Trophoblast cell (in vitro differentiated cells and primary cell): ENCODE measurements around the gene AOAH.

Source experiments
- DNase-seq, 2 donors: peaks; one replicate each; pipeline ENCODE4 v3.0.0-alpha.2; 2016
- H2AFZ ChIP-seq: 2 replicates; pipeline ENCODE4 v1.6.1; 2013; ENCODE audit warnings: low read length, moderate library complexity, mild to moderate bottlenecking; ENCODE audit not compliant: insufficient read depth, poor library complexity
- H2AK5ac ChIP-seq: 2 replicates; pipeline ENCODE4 v1.6.1; 2013; ENCODE audit warnings: mild to moderate bottlenecking, low read length
- H2BK120ac ChIP-seq: 2 replicates; pipeline ENCODE4 v1.6.1; 2013; ENCODE audit warnings: low read length, mild to moderate bottlenecking, moderate library complexity; ENCODE audit not compliant: insufficient read depth, poor library complexity
- H2BK12ac ChIP-seq: 2 replicates; pipeline ENCODE4 v1.6.1; 2013; ENCODE audit warnings: mild to moderate bottlenecking, low read length, moderate library complexity
- H2BK5ac ChIP-seq: 2 replicates; pipeline ENCODE4 v1.6.1; 2013; ENCODE audit warnings: low read length, low read depth, moderate library complexity, mild to moderate bottlenecking; ENCODE audit not compliant: poor library complexity
- H3K14ac ChIP-seq: 2 replicates; pipeline ENCODE4 v1.6.1; 2013; ENCODE audit warnings: mild to moderate bottlenecking, low read length
- H3K18ac ChIP-seq: 2 replicates; pipeline ENCODE4 v1.6.1; 2013; ENCODE audit warnings: mild to moderate bottlenecking, low read length
- H3K23ac ChIP-seq: 2 replicates; pipeline ENCODE4 v1.6.1; 2013; ENCODE audit warnings: low read length
- H3K27ac ChIP-seq: 2 replicates; pipeline ENCODE4 v1.5.1; 2013; ENCODE audit warnings: low read depth, mild to moderate bottlenecking, inconsistent platforms, low read length, moderate library complexity
- H3K27me3 ChIP-seq: 2 replicates; pipeline ENCODE4 v1.6.1; 2013; ENCODE audit warnings: inconsistent platforms, mild to moderate bottlenecking, low read length, moderate library complexity; ENCODE audit not compliant: insufficient read depth
- H3K36me3 ChIP-seq, 2 experiments: 1 replicate in 1 of 2; 2 replicates in 1 of 2; pipeline ENCODE4 v1.6.1; 2013; ENCODE audit warnings: low read length in 2 of 2, mild to moderate bottlenecking in 2 of 2, moderate library complexity in 1 of 2; ENCODE audit not compliant: insufficient read depth in 2 of 2, control insufficient read depth in 1 of 2
- H3K4ac ChIP-seq: 2 replicates; pipeline ENCODE4 v1.6.1; 2013; ENCODE audit warnings: low read depth, mild to moderate bottlenecking, low read length, moderate library complexity
- H3K4me1 ChIP-seq, 2 experiments: 1 replicate in 1 of 2; 2 replicates in 1 of 2; pipeline ENCODE4 v1.6.1; 2013; ENCODE audit warnings: low read length in 2 of 2, mild to moderate bottlenecking in 2 of 2, moderate library complexity in 1 of 2; ENCODE audit not compliant: insufficient read depth in 2 of 2, control insufficient read depth in 1 of 2
- H3K4me2 ChIP-seq: 2 replicates; pipeline ENCODE4 v1.6.1; 2013; ENCODE audit warnings: inconsistent platforms, mild to moderate bottlenecking, low read length, moderate library complexity
- H3K4me3 ChIP-seq: 2 replicates; pipeline ENCODE4 v1.5.1; 2013; ENCODE audit warnings: mild to moderate bottlenecking, low read depth, low read length, inconsistent platforms
- H3K79me1 ChIP-seq: one replicate; pipeline ENCODE4 v1.6.1; 2013; ENCODE audit warnings: low read length
- H3K79me2 ChIP-seq: 2 replicates; pipeline ENCODE4 v1.6.1; 2013; ENCODE audit warnings: low read length, mild to moderate bottlenecking; ENCODE audit not compliant: control insufficient read depth, insufficient read depth, poor library complexity
- H3K9ac ChIP-seq: 2 replicates; pipeline ENCODE4 v1.6.1; 2013; ENCODE audit warnings: mild to moderate bottlenecking, low read length
- H3K9me3 ChIP-seq: 2 replicates; pipeline ENCODE4 v1.6.1; 2013; ENCODE audit warnings: low read depth, mild to moderate bottlenecking, control low read depth, inconsistent platforms, low read length; ENCODE audit not compliant: insufficient read depth
- H4K12ac ChIP-seq: 2 replicates; pipeline ENCODE4 v1.6.1; 2013; ENCODE audit warnings: low read depth, mild to moderate bottlenecking, low read length, moderate library complexity
- H4K8ac ChIP-seq: 2 replicates; pipeline ENCODE4 v1.6.1; 2013; ENCODE audit warnings: low read depth, mild to moderate bottlenecking, low read length, moderate library complexity
- H4K91ac ChIP-seq: one replicate; pipeline ENCODE4 v1.6.1; 2013; ENCODE audit warnings: low read depth, mild to moderate bottlenecking, low read length, moderate library complexity
- WGBS: extraction: QIAGEN DNeasy Blood & Tissue Kit; methylation state at CpG from one replicate; pipeline ENCODE4 v1.1.7; 2013; ENCODE audit warnings: missing lambda C conversion rate; ENCODE audit not compliant: insufficient read length, insufficient coverage; ENCODE audit errors: extremely low coverage; 5-methylcytosine and 5-hydroxymethylcytosine counted together

The AOAH gene

DNA sequence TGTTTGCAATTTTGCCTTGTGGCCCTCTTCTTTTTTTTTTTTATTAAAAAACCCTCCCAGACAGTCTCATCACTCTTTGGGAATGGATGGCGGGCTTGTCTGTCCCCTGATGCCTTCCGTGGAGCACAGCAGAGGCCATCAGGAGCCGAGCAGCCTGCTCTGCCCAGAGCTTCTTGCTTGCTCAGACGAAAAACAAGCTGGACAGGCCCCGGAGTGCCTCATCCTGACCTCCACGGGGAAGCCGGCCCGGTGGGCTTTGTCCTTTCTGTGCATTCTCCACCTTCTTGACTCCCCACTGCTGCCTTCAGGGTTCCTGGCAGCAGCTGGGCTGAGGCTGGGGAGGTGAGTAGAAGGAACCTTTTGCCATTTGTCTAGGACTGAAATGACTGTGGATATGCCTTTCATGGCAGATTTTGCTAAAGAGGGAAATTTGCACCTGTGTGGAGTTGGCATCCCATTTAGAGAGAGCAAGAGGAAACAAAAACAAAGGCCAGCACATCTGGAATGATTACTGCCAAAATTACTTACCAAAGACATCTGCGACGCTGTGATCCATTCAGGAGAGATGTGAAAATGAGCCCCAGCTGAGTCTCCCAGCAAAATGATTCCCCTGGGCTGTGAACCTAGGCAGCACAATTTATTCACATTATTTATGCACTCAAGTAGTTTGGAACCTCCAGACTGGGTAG, 108.3 kb downstream of the AOAH start:
- Histone ChIP-seq H3K14ac (no peak overlapping the region), H3K27ac (no peak overlapping the region), H3K18ac (no peak overlapping the region), H4K91ac (no peak overlapping the region), H3K27me3 (no peaks in the 10 kb centered on the region), H2BK12ac (no peak overlapping the region), H2AFZ (no peak overlapping the region), H3K9ac (no peak overlapping the region), H3K79me2 (no peaks in the 10 kb centered on the region), H3K4ac (no peak overlapping the region), H2AK5ac (no peak overlapping the region), H2BK5ac (no peak overlapping the region), H4K8ac (no peak overlapping the region), H3K4me1 (no peaks in the 10 kb centered on the region), H3K4me3 (no peak overlapping the region), H3K36me3 (no peaks in the 10 kb centered on the region), H3K79me1 (no peaks in the 10 kb centered on the region), H3K23ac (no peak overlapping the region), H3K9me3 (no peaks in the 10 kb centered on the region), H4K12ac (no peak overlapping the region), H2BK120ac (no peak overlapping the region), H3K4me2 (no peak overlapping the region)
- DNase-seq, result no peak
- no CpG with 5 or more reads among the region's 10 CpGs for WGBS

- H3K36me3 ChIP-seq, result no peaks in the 10 kb centered on the region
- no peak overlapping the region for H3K14ac ChIP-seq
- no peak overlapping the region for H3K4me3 ChIP-seq
- DNase-seq, result no peak
- H3K18ac ChIP-seq, result no peak overlapping the region
- H2AFZ ChIP-seq, result no peak overlapping the region
- no peak overlapping the region for H2BK120ac ChIP-seq
- no peaks in the 10 kb centered on the region for H3K9me3 ChIP-seq
- no peak overlapping the region for H3K23ac ChIP-seq
- H4K8ac ChIP-seq, result no peak overlapping the region
- no peaks in the 10 kb centered on the region for H3K4me1 ChIP-seq
- no CpG with 5 or more reads among the region's 2 CpGs for WGBS
- H2BK12ac ChIP-seq, result no peak overlapping the region
- H3K4ac ChIP-seq, result no peak overlapping the region
- H3K79me2 ChIP-seq, result no peaks in the 10 kb centered on the region
- no peak overlapping the region for H4K91ac ChIP-seq
- no peak overlapping the region for H3K4me2 ChIP-seq
- no peak overlapping the region for H2AK5ac ChIP-seq
- H3K79me1 ChIP-seq, result no peaks in the 10 kb centered on the region
- no peak overlapping the region for H3K9ac ChIP-seq
- H3K27ac ChIP-seq, result no peak overlapping the region
- no peak overlapping the region for H4K12ac ChIP-seq
- no peaks in the 10 kb centered on the region for H3K27me3 ChIP-seq
- no peak overlapping the region for H2BK5ac ChIP-seq
These were observed 109.3 kb downstream of the AOAH start for GRCh38 chr7:36614959-36615358.

- no CpG with 5 or more reads among the region's 4 CpGs for WGBS
- Histone ChIP-seq H3K4ac (no peak overlapping the region), H2BK120ac (no peak overlapping the region), H3K79me2 (no peaks in the 10 kb centered on the region), H3K9ac (no peak overlapping the region), H3K9me3 (no peaks in the 10 kb centered on the region), H2AK5ac (no peak overlapping the region), H4K91ac (no peak overlapping the region), H3K4me2 (no peak overlapping the region), H2BK12ac (no peak overlapping the region), H4K12ac (no peak overlapping the region), H2AFZ (no peak overlapping the region), H4K8ac (no peak overlapping the region), H3K27me3 (no peaks in the 10 kb centered on the region), H3K27ac (no peak overlapping the region), H3K79me1 (no peaks in the 10 kb centered on the region), H3K4me1 (no peaks in the 10 kb centered on the region), H3K23ac (no peak overlapping the region), H3K36me3 (no peaks in the 10 kb centered on the region), H2BK5ac (no peak overlapping the region), H3K14ac (no peak overlapping the region), H3K18ac (no peak overlapping the region), H3K4me3 (no peak overlapping the region)
- DNase-seq, result no peak
These were observed 111.2 kb downstream of the AOAH start for GRCh38 chr7:36613031-36613614.

DNA sequence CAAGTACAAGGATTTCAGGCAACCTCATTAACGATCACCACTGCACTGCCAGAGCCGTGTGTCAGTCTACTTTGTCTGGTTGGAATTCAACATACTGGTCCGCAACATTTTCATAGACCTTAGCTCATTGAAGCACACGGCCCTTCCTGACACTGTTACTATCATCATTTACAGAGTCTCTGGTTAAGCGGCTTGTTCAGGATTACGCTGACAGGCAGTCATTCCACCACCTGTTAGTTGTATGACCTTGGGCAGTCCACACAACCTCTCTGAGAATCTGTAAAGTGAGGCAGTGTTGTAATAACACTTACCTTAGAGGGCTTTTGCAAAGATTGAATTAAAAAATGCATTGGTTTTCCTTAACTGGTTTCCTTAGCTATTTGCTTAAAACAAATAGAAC, 112.6 kb downstream of the AOAH start:
- Histone ChIP-seq H4K91ac (no peak overlapping the region), H3K4me3 (no peak overlapping the region), H3K23ac (no peak overlapping the region), H3K9ac (no peak overlapping the region), H3K27me3 (no peaks in the 10 kb centered on the region), H3K27ac (no peak overlapping the region), H3K36me3 (no peaks in the 10 kb centered on the region), H3K79me1 (no peaks in the 10 kb centered on the region), H3K18ac (no peak overlapping the region), H3K14ac (no peak overlapping the region), H3K4ac (no peak overlapping the region), H2BK12ac (no peak overlapping the region), H3K4me2 (no peak overlapping the region), H4K8ac (no peak overlapping the region), H2BK120ac (no peak overlapping the region), H3K79me2 (no peaks in the 10 kb centered on the region), H2AFZ (no peak overlapping the region), H2AK5ac (no peak overlapping the region), H4K12ac (no peak overlapping the region), H2BK5ac (no peak overlapping the region), H3K9me3 (no peaks in the 10 kb centered on the region), H3K4me1 (no peaks in the 10 kb centered on the region)
- no CpG with 5 or more reads among the region's 6 CpGs for WGBS
- DNase-seq, result no peak
